WTC11 (cell line): ENCODE measurements around the gene FMOD. TPM values are rescaled to one million over a fixed set of nuclear protein-coding genes. Genes with fewer than 3 reads are reported as not detected.

ENCODE experiments used
- ATAC-seq: fragments of 200-7000 bp; cut with Tn5 transposase; 2 replicates; pipeline ENCODE4 v1.10.0; 2021; ENCODE audit warnings: mild to moderate bottlenecking, moderate library complexity
- CTCF ChIA-PET: fragments of 300-600 bp; sonication (Branson Sonifier 250); formaldehyde crosslinking; loops from one replicate; lab custom pipeline; 2021; ENCODE audit warnings: antibody characterized with exemption; lab: Charles Lee
- POLR2A ChIA-PET: fragments of 350-600 bp; sonication (Branson Sonifier 250); formaldehyde crosslinking; loops from one replicate; lab custom pipeline; 2021; ENCODE audit warnings: antibody characterized with exemption; lab: Charles Lee
- DNase-seq: peaks from one replicate; pipeline ENCODE4 v3.0.0; 2021; ENCODE audit warnings: low spot score
- H3K27ac Mint-ChIP-seq: 2 replicates; pipeline ENCODE4 v1.8.0; 2021; ENCODE audit warnings: mixed read lengths
- H3K27me3 Mint-ChIP-seq: 2 replicates; pipeline ENCODE4 v1.8.0; 2021; ENCODE audit warnings: low read depth, mild to moderate bottlenecking, moderate library complexity, mixed read lengths
- H3K36me3 Mint-ChIP-seq: 2 replicates; pipeline ENCODE4 v1.8.0; 2021; ENCODE audit warnings: mixed read lengths
- H3K4me1 Mint-ChIP-seq: 2 replicates; pipeline ENCODE4 v1.8.0; 2022; ENCODE audit warnings: mixed read lengths
- H3K4me3 Mint-ChIP-seq: 2 replicates; pipeline ENCODE4 v1.8.0; 2021; ENCODE audit warnings: mild to moderate bottlenecking, moderate library complexity, mixed read lengths
- H3K9me3 Mint-ChIP-seq: 2 replicates; pipeline ENCODE4 v1.8.0; 2021; ENCODE audit warnings: mixed read lengths
- ELF4 ChIP-seq: sonication (generic); formaldehyde crosslinking; IDR thresholded peaks from 2 replicates; pipeline ENCODE4 v1.8.1; 2022; ENCODE audit warnings: low read depth, mild to moderate bottlenecking, moderate library complexity, missing genetic modification reagents
- GABPB1 ChIP-seq: sonication (generic); formaldehyde crosslinking; IDR thresholded peaks from 2 replicates; pipeline ENCODE4 v1.8.1; 2023; ENCODE audit warnings: mild to moderate bottlenecking, missing genetic modification reagents
- IRF2 ChIP-seq: sonication (generic); formaldehyde crosslinking; IDR thresholded peaks from 2 replicates; pipeline ENCODE4 v1.8.0; 2022; ENCODE audit warnings: low read depth, missing genetic modification reagents, borderline replicate concordance
- KAT7 ChIP-seq: sonication (generic); formaldehyde crosslinking; IDR thresholded peaks from 2 replicates; pipeline ENCODE4 v1.8.1; 2023; ENCODE audit warnings: missing genetic modification reagents, mild to moderate bottlenecking, borderline replicate concordance
- OVOL2 ChIP-seq: fragments of 250-450 bp; sonication (Bioruptor Pico); IDR thresholded peaks from 2 replicates; pipeline ENCODE4 v1.9.0; 2021; ENCODE audit warnings: mild to moderate bottlenecking, borderline replicate concordance
- TEAD1 ChIP-seq: sonication (generic); formaldehyde crosslinking; IDR thresholded peaks from 2 replicates; pipeline ENCODE4 v1.8.0; 2022; ENCODE audit warnings: mild to moderate bottlenecking, missing genetic modification reagents
- TEAD4 ChIP-seq: sonication (generic); formaldehyde crosslinking; IDR thresholded peaks from 2 replicates; pipeline ENCODE4 v1.8.0; 2022; ENCODE audit warnings: mild to moderate bottlenecking, missing genetic modification reagents
- ZNF263 ChIP-seq: sonication (generic); formaldehyde crosslinking; IDR thresholded peaks from 2 replicates; pipeline ENCODE4 v1.8.1; 2022; ENCODE audit warnings: low read depth, mild to moderate bottlenecking, moderate library complexity, missing genetic modification reagents
- ZNF423 ChIP-seq: fragments of 250-450 bp; sonication (Bioruptor Pico); IDR thresholded peaks from 2 replicates; pipeline ENCODE4 v2.1.2; 2022; ENCODE audit warnings: mild to moderate bottlenecking, moderate library complexity
- total RNA-seq: library from RNA; stranded (reverse); gene quantifications from 3 replicates; pipeline ENCODE4 v1.2.3, GENCODE V29; 2021
- TF ChIP-seq, protein P1 (sequence below): sonication (generic); formaldehyde crosslinking; conservative IDR thresholded peaks from 2 replicates; pipeline ENCODE4 v1.8.1; 2022; ENCODE audit warnings: mild to moderate bottlenecking, missing genetic modification reagents
- TF ChIP-seq, protein P2 (sequence below): sonication (generic); formaldehyde crosslinking; IDR thresholded peaks from 2 replicates; pipeline ENCODE4 v1.8.1; 2022; ENCODE audit warnings: low read depth, mild to moderate bottlenecking, moderate library complexity, missing genetic modification reagents, borderline replicate concordance
- TF ChIP-seq, protein P3 (sequence below): sonication (generic); formaldehyde crosslinking; IDR thresholded peaks from 2 replicates; pipeline ENCODE4 v1.8.1; 2022; ENCODE audit warnings: missing genetic modification reagents, borderline replicate concordance
- TF ChIP-seq, protein P4 (sequence below): fragments of 250-450 bp; sonication (Bioruptor Pico); IDR thresholded peaks from 2 replicates; pipeline ENCODE4 v1.9.0; 2021; ENCODE audit warnings: mild to moderate bottlenecking
- TF ChIP-seq, protein P5 (sequence below): sonication (generic); formaldehyde crosslinking; conservative IDR thresholded peaks from 2 replicates; pipeline ENCODE4 v1.8.1; 2023; ENCODE audit warnings: mild to moderate bottlenecking, low read depth, missing genetic modification reagents, moderate library complexity
- TF ChIP-seq, protein P6 (sequence below): sonication (generic); formaldehyde crosslinking; IDR thresholded peaks from 2 replicates; pipeline ENCODE4 v1.8.1; 2022; ENCODE audit warnings: mild to moderate bottlenecking, missing genetic modification reagents, moderate library complexity, borderline replicate concordance
- TF ChIP-seq, protein P7 (sequence below): sonication (generic); formaldehyde crosslinking; IDR thresholded peaks from 2 replicates; pipeline ENCODE4 v1.8.1; 2023; ENCODE audit warnings: mild to moderate bottlenecking, missing genetic modification reagents, moderate library complexity

The FMOD gene
- total RNA-seq, 1 experiment from 2014 or later: 0.79 TPM

DNA sequence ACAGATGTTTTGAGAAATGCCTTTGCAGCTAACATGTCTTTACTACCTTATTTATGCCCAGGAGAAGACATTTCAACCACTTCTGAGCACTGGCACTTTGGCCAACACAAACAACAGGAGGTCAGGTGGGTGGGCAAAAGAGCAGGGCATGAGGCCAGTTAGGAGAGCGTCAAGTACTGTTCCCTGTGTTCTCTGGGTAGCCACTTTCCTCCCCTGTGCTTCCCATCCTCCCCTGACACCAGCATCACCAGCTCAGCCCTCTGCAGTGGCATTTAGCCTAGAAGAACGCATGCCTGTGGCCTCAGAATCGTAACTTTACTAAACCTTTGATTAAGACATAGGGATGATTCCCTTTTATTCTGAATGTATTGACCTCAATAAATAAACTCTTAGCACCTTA, 27.3 kb downstream of the FMOD start (continued):
- TF ChIP-seq TEAD1 (CRISPR knock-in tag) (no peak), KAT7 (CRISPR knock-in tag) (no peak), ZNF423 (CRISPR knock-in tag) (no peak)
- TF ChIP-seq, protein P1, sequence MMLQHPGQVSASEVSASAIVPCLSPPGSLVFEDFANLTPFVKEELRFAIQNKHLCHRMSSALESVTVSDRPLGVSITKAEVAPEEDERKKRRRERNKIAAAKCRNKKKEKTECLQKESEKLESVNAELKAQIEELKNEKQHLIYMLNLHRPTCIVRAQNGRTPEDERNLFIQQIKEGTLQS (CRISPR knock-in tag): no peak

DNA sequence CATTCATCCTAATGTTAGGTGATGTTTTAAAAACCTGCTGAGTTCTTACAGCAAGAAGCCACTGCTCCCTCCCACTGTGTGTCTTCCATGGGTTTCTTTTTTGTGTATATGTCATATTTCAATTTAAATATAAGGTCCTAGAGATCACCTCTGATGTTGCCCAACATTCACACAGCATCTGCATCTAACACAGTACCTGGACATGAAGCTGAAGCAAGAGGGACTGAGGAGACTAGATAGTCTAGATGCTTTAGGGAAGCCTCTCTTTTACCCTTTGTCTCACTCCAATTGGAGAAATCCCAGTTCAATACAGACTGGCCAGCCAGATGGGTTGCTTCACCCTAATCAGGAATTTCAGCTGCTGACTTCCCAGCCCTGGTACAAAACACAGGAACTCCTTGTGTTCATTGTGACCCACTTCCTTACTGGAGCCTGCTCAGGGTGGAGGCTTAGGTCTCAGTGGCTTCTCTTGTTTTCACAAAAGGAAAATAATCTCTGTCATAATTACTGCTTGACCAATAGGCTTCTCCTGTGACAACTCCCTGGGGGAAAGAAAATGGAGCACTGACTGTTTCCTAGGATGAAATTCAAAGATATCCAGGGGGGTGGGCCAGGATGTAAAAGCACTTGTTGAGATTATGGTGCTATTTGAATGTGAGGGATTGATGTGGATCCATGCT, 28.3 kb downstream of the FMOD start:
- H3K27ac Mint-ChIP-seq: no peak overlapping the region
- DNase-seq (no peak), ATAC-seq (no peak)
- peaks cover 46% of the 10 kb centered on the region for H3K4me1 Mint-ChIP-seq
- peaks cover 91% of the 10 kb centered on the region for H3K27me3 Mint-ChIP-seq
- CTCF ChIA-PET: interaction anchor here (0.5 to 1.4 kb wide), 2 partner anchors 15 to 55 kb away, joined by 3 read pairs; no protein-coding TSS in a partner anchor
- no peak overlapping the region for H3K4me3 Mint-ChIP-seq
- H3K36me3 Mint-ChIP-seq: no peaks in the 10 kb centered on the region
- TF ChIP-seq ELF4 (no peak), OVOL2 (CRISPR knock-in tag) (no peak), TEAD4 (CRISPR knock-in tag) (no peak), GABPB1 (CRISPR knock-in tag) (no peak), ZNF263 (CRISPR knock-in tag) (no peak), IRF2 (CRISPR knock-in tag) (no peak)
- TF ChIP-seq, protein P2, sequence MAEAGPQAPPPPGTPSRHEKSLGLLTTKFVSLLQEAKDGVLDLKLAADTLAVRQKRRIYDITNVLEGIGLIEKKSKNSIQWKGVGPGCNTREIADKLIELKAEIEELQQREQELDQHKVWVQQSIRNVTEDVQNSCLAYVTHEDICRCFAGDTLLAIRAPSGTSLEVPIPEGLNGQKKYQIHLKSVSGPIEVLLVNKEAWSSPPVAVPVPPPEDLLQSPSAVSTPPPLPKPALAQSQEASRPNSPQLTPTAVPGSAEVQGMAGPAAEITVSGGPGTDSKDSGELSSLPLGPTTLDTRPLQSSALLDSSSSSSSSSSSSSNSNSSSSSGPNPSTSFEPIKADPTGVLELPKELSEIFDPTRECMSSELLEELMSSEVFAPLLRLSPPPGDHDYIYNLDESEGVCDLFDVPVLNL: no peak
- TF ChIP-seq, protein P3, sequence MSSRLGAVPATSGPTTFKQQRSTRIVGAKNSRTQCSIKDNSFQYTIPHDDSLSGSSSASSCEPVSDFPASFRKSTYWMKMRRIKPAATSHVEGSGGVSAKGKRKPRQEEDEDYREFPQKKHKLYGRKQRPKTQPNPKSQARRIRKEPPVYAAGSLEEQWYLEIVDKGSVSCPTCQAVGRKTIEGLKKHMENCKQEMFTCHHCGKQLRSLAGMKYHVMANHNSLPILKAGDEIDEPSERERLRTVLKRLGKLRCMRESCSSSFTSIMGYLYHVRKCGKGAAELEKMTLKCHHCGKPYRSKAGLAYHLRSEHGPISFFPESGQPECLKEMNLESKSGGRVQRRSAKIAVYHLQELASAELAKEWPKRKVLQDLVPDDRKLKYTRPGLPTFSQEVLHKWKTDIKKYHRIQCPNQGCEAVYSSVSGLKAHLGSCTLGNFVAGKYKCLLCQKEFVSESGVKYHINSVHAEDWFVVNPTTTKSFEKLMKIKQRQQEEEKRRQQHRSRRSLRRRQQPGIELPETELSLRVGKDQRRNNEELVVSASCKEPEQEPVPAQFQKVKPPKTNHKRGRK (CRISPR knock-in tag): no peak
- TF ChIP-seq, protein P4, sequence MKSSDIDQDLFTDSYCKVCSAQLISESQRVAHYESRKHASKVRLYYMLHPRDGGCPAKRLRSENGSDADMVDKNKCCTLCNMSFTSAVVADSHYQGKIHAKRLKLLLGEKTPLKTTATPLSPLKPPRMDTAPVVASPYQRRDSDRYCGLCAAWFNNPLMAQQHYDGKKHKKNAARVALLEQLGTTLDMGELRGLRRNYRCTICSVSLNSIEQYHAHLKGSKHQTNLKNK (CRISPR knock-in tag): no peak
- TF ChIP-seq, protein P5, sequence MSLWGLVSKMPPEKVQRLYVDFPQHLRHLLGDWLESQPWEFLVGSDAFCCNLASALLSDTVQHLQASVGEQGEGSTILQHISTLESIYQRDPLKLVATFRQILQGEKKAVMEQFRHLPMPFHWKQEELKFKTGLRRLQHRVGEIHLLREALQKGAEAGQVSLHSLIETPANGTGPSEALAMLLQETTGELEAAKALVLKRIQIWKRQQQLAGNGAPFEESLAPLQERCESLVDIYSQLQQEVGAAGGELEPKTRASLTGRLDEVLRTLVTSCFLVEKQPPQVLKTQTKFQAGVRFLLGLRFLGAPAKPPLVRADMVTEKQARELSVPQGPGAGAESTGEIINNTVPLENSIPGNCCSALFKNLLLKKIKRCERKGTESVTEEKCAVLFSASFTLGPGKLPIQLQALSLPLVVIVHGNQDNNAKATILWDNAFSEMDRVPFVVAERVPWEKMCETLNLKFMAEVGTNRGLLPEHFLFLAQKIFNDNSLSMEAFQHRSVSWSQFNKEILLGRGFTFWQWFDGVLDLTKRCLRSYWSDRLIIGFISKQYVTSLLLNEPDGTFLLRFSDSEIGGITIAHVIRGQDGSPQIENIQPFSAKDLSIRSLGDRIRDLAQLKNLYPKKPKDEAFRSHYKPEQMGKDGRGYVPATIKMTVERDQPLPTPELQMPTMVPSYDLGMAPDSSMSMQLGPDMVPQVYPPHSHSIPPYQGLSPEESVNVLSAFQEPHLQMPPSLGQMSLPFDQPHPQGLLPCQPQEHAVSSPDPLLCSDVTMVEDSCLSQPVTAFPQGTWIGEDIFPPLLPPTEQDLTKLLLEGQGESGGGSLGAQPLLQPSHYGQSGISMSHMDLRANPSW (CRISPR knock-in tag): no peak
- TF ChIP-seq, protein P1 (CRISPR knock-in tag): no peak
- TF ChIP-seq, protein P6, sequence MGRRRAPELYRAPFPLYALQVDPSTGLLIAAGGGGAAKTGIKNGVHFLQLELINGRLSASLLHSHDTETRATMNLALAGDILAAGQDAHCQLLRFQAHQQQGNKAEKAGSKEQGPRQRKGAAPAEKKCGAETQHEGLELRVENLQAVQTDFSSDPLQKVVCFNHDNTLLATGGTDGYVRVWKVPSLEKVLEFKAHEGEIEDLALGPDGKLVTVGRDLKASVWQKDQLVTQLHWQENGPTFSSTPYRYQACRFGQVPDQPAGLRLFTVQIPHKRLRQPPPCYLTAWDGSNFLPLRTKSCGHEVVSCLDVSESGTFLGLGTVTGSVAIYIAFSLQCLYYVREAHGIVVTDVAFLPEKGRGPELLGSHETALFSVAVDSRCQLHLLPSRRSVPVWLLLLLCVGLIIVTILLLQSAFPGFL (CRISPR knock-in tag): no peak
- TF ChIP-seq, protein P7, sequence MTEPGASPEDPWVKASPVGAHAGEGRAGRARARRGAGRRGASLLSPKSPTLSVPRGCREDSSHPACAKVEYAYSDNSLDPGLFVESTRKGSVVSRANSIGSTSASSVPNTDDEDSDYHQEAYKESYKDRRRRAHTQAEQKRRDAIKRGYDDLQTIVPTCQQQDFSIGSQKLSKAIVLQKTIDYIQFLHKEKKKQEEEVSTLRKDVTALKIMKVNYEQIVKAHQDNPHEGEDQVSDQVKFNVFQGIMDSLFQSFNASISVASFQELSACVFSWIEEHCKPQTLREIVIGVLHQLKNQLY (CRISPR knock-in tag): no peak
- TF ChIP-seq, all 79 proteins: peak for 0
- POLR2A ChIA-PET: no interaction called here
- H3K9me3 Mint-ChIP-seq: no peaks in the 10 kb centered on the region
